Loucy (cell line): Measurements from ENCODE around the gene RSRC2.
A peak's percentile ranks its signal among the peaks of the same experiment; 100 is the strongest.

Experiments
- EZH2phosphoT487 ChIP-seq: fragments of 200-600 bp; IDR thresholded peaks from 2 replicates; pipeline ENCODE4 v1.6.1; 2018; ENCODE audit warnings: antibody characterized with exemption, mild to moderate bottlenecking, moderate library complexity, borderline replicate concordance
- TF ChIP-seq, protein P1 (sequence below): fragments of 200-600 bp; sonication (generic); conservative IDR thresholded peaks from 2 replicates; pipeline ENCODE4 v1.5.1; 2014; ENCODE audit warnings: mild to moderate bottlenecking, antibody characterized with exemption, low read length

DNA sequence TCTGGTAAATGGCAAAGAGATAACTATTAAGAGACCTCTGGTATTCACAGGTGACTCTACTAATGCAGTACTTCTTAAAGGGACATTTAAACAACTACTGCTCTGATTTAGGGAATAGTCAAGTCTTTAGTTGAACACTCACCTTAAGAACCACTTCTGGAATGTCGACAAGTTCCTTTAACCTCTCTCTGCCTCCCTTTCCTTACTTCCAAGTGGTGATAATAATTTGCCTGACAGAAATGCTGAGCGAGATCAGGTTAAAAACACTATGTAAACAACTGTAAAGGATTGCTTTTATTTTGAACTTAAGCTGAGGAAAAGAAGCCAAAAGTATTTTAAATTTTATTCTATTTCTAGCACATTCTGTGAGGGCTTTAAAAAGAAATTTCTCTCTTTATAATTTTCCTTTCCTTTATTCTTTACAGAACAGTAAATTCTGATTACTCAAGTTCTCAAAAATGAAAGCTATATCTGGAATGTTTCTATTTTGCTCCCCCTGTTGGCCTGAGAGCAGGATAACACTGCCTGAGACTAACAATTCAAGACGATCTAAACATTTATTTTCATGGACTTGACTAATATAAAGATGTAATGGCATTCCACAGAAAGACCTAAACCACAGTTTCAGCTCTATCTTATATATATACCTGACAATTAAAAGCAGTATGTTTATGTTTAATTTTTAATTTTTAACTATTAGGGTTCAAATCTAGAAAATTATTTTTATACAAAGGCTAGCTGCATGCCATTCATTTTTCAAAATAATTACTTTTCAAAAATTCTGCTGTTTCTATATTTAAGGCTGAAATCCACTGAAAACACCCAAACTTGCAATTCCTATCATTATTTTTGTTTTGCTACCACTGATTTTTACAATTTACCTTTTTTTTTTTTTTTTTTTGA is 55.2 kb downstream of the RSRC2 start:
- TF ChIP-seq, protein P1, sequence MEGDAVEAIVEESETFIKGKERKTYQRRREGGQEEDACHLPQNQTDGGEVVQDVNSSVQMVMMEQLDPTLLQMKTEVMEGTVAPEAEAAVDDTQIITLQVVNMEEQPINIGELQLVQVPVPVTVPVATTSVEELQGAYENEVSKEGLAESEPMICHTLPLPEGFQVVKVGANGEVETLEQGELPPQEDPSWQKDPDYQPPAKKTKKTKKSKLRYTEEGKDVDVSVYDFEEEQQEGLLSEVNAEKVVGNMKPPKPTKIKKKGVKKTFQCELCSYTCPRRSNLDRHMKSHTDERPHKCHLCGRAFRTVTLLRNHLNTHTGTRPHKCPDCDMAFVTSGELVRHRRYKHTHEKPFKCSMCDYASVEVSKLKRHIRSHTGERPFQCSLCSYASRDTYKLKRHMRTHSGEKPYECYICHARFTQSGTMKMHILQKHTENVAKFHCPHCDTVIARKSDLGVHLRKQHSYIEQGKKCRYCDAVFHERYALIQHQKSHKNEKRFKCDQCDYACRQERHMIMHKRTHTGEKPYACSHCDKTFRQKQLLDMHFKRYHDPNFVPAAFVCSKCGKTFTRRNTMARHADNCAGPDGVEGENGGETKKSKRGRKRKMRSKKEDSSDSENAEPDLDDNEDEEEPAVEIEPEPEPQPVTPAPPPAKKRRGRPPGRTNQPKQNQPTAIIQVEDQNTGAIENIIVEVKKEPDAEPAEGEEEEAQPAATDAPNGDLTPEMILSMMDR, result peak; percentile 83
- TF ChIP-seq EZH2phosphoT487, result no peak
